Fibroblast of upper back skin (primary cell): ENCODE data around the gene SNN.

ENCODE experiments used
- DNase-seq: peaks from one replicate; pipeline ENCODE4 v3.0.0-alpha.2; 2013

SNN gene

DNA sequence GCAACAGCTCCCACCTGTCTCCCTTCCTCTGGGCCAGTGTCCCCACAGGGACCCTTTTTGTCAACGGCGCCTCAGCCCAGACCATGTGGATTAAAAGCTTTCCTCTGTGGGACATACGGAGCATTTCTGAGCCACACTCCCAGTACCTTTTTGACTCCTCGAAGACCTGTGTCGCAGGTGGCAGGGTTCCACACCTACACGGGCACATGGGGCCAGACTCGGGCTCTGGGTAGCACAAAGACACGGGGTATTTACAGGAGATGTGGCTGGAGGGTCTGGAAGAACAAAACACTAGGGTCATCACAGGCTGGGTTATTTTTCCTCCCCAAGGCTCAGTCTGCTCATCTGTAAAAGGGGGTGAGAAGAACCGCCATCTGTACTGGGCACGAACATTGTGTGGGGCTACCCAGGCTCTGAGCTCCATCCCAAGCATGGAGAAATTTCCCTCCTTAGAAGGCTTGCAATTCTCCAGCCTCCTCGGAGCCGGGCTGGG, 32.5 kb upstream of the SNN start:
- no peak for DNase-seq

GRCh38 chr16:11636172-11636721, 32.0 kb upstream of the SNN start:
- no peak for DNase-seq

DNA sequence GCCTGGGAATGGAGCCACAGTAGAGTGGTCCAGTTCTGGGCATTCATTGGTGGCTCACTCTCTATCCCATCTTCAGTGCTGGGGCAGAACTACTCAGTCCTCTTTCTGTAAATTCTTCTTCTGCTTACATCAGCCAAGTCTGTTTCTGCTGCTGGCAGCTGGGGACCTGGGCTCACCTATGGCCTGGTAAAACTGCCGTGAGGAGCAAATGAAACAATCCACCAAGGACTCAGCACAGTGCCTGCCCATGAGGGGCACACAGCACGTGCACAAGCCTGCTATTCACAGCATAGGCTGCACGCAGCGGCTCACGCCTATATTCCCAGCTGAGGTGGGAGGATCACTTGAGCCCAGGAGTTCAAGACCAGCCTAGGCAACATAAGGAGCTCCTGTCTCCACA, 30.9 kb upstream of the SNN start:
- no peak for DNase-seq

DNA sequence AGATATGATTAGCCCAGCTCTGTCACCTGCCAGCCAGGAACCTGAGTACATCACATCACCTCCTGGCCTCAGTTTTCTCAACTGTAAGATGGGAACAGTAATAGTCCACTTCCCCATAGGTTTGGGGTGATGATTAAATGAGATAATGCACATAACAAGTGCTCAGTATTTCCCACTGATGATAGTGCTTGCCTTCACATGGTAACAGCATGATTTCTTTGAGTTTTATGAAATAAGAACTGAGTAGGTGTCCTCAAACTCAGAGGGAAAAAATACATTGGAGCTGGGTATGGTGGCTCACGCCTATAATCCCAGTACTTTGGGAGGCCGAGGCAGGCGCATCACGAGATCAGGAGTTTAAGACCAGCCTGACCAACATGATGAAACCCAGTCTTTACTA, 30.1 kb upstream of the SNN start:
- DNase-seq: no peak

DNA sequence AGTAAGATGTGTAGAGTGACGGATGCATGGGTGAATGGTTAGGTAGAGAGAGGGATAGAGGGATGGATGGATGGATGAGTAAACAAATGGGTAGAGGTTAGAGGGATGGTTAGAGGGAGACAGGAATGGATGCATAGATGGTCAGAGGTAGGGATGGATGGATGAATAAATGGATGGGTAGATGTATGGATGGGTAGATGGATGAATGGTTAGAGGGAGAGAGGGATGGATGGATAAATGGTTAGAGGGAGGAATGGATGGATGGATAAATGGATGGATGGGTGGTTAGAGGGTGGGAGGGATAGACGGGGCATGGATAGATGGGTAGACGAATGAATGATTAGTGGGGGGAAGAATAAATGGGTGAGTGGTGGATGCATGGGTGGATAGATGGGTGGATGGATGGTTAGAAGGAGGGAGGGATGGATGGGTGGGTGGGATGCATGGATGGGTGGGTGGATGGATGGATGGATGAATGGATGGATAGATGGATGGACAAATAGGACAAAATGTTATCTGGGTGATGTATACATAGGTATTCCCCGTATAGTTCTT, 29.2 kb upstream of the SNN start:
- no peak for DNase-seq

DNA sequence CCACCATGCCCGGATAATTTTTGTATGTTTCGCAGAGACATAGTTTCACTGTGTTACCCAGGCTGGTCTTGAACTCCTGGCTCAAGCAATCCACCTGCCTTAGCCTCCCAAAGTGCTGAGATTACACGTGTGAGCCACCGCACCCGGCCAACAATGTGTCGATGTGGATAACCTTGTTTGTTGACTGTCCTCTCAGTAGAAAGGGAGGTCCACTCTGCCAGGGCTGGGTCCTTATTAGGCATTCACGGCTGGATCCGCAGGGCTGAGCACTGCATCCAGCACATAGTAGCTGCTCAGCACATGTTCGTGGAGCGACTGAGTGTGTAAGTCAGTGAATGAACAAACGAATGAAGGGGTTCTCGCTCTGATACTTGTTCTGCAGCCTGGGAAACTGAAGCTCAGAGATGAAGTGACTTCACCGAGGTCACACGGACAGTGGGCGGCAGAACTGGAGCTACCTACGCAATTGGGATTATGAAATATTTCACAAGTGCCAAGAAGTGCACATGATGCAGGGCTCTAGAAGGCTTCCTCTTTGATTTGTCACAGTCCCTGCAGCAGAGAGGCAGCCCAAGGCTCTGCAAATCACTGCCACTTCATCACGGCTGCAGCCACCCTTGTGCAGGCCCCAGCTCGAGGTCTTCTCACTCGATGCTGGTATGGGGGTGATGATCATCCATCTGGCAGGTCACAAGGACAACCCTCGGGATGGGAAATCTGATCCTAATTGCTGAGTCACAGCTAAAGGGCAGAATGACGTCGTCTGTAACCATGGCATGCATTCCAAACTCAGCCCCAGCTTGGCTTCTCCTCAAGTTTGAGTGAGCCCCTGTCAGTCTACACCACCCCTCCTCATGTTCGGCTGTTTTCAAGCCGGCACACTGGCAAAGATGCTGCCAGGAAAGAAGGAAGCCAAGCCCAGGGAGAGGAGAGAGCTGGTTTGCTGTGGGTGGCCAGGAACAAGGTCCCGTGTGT, 28.0 kb upstream of the SNN start:
- DNase-seq: peak; percentile 93

DNA sequence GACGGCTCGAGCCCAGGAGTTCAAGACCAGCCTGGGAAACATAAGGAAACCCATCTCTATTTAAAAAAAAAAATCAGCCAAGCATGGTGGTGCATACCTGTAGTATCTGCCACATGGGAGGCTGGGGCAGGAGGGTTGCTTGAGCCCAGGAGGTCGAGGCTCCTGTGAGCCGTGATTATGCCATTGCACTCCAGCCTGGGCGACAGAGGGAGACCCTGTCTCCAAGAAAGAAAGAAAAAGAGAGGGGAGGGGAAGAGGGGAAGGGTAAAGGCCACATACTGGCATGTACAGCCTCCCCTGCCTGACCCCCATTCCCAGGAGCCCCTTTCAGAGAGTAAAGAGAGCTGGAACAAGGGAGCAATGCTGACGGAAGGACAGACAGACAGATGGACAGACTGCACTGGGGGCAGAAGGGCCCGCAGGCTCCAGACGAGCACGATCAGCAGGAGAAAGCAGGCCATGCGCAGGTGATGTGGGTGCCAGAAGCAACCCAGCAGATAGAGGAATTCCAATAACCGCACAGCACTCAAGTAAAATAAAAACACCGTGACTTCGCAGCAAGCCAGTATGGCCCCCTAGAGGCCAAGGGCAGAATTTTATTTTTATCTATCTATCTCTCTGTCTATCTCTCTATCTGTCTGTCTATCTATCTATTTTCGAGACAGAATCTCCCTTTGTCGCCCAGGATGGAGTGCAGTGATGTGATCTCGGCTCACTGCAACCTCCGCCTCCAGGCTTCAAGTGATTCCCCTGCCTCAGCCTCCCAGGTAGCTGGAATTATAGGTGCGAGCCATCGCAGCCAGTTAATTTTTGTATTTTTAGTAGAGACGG, 27.1 kb upstream of the SNN start:
- peak; percentile 68 for DNase-seq

DNA sequence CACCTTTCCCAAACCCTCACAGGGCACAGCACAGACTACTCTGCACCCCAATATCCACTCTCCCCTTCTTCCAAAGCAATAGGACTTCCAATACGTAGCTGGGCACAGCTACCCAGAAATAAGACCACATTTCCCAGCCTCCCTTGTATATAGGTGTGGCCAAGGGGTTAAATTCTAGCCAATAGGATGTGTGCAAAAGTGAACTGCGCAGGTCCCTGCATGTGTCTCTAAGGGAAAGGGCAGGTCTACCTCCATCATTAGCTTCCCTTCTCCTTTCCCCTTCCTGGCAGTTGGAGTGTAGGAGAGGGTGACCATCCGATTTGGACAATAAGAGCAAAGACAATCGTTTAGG, 25.5 kb upstream of the SNN start:
- DNase-seq: no peak

- DNase-seq: no peak
Measured at GRCh38 chr16:11649276-11649675, 19.0 kb upstream of the SNN start.

DNA sequence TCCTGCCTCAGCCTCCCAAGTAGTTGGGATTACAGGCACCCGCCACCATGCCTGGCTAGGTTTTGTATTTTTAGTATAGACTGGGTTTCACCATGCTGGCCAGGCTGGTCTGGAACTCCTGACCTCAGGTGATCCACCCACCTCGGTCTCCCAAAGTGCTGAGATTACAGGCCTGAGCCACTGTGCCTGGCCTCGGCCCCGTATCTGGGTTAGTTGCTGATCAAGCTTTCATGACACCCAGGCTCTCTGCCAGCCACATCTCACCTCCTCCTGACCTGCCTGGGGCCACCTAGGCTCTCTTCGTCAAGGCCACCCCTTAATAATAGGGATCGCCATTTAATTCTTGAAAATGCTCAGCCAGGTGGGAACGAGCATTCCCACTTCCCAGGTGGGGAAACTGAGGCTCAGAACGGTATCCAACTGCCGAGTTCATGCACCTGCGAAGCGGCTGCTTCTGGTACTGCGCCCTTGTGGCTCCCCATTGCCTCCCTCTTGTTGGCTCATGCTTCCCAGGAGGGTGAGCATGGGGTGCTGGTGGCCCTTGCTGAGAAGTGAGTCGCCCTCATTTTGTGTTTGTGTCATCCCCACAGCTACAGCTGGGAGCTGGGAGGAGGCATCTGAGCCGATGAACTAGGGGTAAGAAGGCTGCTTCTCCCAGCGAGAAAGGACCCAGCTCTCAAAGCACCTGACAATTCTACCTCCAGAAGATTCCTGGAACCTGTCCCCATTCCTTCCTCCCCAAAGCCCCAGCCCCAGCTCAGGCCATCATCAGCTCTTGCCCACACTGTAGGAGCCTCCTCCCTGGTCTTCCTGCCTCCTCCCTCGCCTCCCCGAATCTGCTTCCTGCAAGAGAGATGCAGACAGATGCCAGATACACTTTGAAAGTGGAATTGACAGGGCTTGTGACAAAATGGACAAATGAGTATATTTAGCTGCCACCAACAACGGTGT, 17.3 kb upstream of the SNN start:
- DNase-seq: no peak

- DNase-seq: no peak
Measured at GRCh38 chr16:11651796-11652195, 16.5 kb upstream of the SNN start.

DNA sequence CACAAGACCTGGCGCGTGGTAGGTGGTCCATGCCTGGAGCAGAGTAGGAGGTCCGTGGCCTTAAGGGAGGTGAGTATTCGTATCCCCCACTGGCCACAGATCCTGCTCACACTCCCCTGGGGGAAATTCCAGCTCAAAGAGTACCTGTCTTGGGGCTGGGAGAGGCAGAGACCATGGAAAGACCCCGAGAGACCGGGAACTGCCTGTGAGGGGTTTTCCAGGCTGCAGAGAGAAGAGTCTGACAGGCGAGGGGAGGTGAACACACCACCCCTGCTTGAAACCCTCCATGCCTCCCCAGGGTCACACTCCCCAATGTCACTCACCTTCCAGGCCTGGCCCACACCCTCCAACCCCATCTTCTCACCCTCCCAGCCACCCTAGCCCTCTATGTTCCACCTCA, 12.6 kb upstream of the SNN start:
- DNase-seq: no peak

- DNase-seq: no peak
Measured at GRCh38 chr16:11657556-11657955, 10.7 kb upstream of the SNN start.

GRCh38 chr16:11658896-11659708, 9.2 kb upstream of the SNN start:
- DNase-seq: no peak

- DNase-seq: no peak
Measured at GRCh38 chr16:11660565-11660964, 7.7 kb upstream of the SNN start.

- DNase-seq: no peak
Measured at GRCh38 chr16:11662582-11662981, 5.7 kb upstream of the SNN start.

DNA sequence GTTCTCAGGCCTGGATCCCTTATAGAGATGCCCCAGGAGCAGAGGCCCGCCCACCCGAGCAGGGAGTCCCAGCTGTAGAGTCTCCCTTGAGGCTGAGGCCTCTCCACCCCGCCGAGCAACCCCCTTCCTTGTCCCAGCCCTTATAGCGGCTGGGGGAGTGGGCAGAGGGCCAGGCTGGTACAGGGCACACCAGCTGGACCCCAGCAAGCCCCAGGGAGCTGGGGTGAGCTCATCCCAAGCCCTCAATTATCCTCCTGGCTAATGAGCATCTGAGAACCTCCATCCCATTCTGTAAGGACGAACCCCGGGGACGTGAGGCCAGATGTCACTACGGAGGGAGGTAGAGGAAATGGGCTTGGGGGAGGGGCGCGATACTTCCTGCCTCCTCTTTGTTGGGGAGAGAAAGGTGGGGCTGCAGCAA, 3.2 kb upstream of the SNN start:
- DNase-seq: no peak

GRCh38 chr16:11666103-11667055, 1.9 kb upstream of the SNN start:
- no peak for DNase-seq

DNA sequence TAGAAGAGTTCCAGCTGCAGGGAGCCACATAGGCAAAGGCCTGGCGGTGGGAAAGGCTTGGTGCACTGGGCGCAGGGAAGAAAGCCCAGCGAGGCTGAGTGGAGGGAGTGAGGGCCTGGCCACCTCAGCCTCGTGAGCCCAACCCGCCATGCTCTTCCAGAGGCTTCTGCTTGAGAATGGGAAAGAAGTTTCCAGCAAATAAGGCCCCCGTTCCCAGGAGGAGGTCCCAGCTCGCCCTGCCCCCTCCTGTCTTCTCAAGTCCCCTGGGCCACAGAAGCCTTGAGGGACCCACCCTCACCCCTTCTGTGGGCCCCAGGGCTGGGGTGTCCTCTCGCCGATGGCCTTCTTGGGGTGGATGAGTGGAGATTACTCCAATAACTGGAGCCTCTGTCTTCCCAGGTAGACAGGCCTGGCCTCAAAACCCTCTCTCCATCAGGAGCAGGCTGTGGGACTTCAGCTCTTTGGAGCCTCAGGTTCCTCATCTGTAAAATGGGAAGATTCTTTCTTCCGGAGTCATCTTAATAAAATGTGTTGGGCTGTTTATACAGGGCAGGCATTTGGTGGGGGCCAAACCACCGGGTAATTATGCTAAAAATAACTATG, 933 bp upstream of the SNN start:
- DNase-seq: no peak
